Measurements from ENCODE around the gene SAXO2.
"Not testable (repeated sequence)": the region's sequence is repeated elsewhere in the genome, so short reads cannot be mapped to it uniquely, and the experiment has no call there.

SAXO2 gene

GRCh38 chr15:82313951-82314768, 51.5 kb downstream of the SAXO2 start:
- not testable (repeated sequence) for DNase-seq (ENCODE audit: low read depth in 2 of 2)

- no peak for DNase-seq (ENCODE audit: low read depth in 2 of 2)
These were observed 52.3 kb downstream of the SAXO2 start for GRCh38 chr15:82314769-82315518.

- no peak for DNase-seq (ENCODE audit: low read depth in 2 of 2)
These were observed 53.1 kb downstream of the SAXO2 start for GRCh38 chr15:82315519-82316246.

GRCh38 chr15:82316247-82317090, 53.9 kb downstream of the SAXO2 start:
- DNase-seq (ENCODE audit: low read depth in 2 of 2): not testable (repeated sequence)

GRCh38 chr15:82317091-82317489, 54.5 kb downstream of the SAXO2 start:
- no peak for DNase-seq (ENCODE audit: low read depth in 2 of 2)

GRCh38 chr15:82317516-82317915, 54.9 kb downstream of the SAXO2 start:
- not testable (repeated sequence) for DNase-seq (ENCODE audit: low read depth in 2 of 2)

- DNase-seq (ENCODE audit: low read depth in 2 of 2): not testable (repeated sequence)
These were observed 55.7 kb downstream of the SAXO2 start for GRCh38 chr15:82318281-82318680.

GRCh38 chr15:82319522-82320278, 57.1 kb downstream of the SAXO2 start:
- not testable (repeated sequence) for DNase-seq (ENCODE audit: low read depth in 2 of 2)

- not testable (repeated sequence) for DNase-seq (ENCODE audit: low read depth in 2 of 2)
These were observed 58.2 kb downstream of the SAXO2 start for GRCh38 chr15:82320861-82321260.

- DNase-seq (ENCODE audit: low read depth in 2 of 2): not testable (repeated sequence)
These were observed 59.9 kb downstream of the SAXO2 start for GRCh38 chr15:82322488-82322887.

- DNase-seq (ENCODE audit: low read depth in 2 of 2): not testable (repeated sequence)
These were observed 62.2 kb downstream of the SAXO2 start for GRCh38 chr15:82324831-82325230.

- DNase-seq (ENCODE audit: low read depth in 2 of 2): not testable (repeated sequence)
These were observed 63.0 kb downstream of the SAXO2 start for GRCh38 chr15:82325646-82326045.

GRCh38 chr15:82326896-82327295, 64.3 kb downstream of the SAXO2 start:
- DNase-seq (ENCODE audit: low read depth in 2 of 2): not testable (repeated sequence)

- not testable (repeated sequence) for DNase-seq (ENCODE audit: low read depth in 2 of 2)
These were observed 64.8 kb downstream of the SAXO2 start for GRCh38 chr15:82327372-82327771.

GRCh38 chr15:82329039-82329438, 66.4 kb downstream of the SAXO2 start:
- not testable (repeated sequence) for DNase-seq (ENCODE audit: low read depth in 2 of 2)

- DNase-seq (ENCODE audit: low read depth in 2 of 2): not testable (repeated sequence)
These were observed 68.3 kb downstream of the SAXO2 start for GRCh38 chr15:82330921-82331320.

- not testable (repeated sequence) for DNase-seq (ENCODE audit: low read depth in 2 of 2)
These were observed 69.1 kb downstream of the SAXO2 start for GRCh38 chr15:82331576-82332304.

- DNase-seq (ENCODE audit: low read depth in 2 of 2): not testable (repeated sequence)
These were observed 70.3 kb downstream of the SAXO2 start for GRCh38 chr15:82332711-82333602.

All from stimulated activated CD4-positive, alpha-beta T cell treated with anti-CD3 and anti-CD28 coated beads, Interleukin-1b, Interleukin-23, amount 100 ng/mL, for 1 hour (primary cell).